GM19099 (cell line): ENCODE measurements around the gene MPZL1.

ENCODE experiments used
- POLR2A ChIP-seq: IDR thresholded peaks from 3 replicates; pipeline ENCODE4 v1.6.1; 2011; ENCODE audit warnings: low read depth; ENCODE audit not compliant: insufficient read length; ENCODE audit errors: extremely low read depth

MPZL1 gene

DNA sequence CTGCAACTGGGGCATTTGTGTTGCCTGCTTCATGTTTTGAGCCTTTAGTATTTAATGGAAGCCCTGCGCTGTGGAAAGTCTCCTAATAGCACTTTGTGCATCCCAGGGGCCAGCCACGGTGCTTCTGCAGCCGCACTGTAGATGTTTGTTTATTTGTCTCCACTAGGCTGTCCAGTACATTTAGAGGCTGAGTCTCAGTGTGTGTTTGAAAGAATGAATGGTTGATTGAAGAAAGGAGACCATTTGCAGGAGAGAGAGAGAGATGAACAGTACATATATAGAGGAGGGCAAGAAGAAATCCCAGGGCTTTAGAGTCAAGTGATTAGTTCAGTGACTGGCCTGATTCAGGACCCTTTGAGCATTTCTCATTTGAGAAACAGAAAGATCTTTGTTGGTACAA lies 33.9 kb downstream of the MPZL1 start:
- TF ChIP-seq POLR2A = no peak

DNA sequence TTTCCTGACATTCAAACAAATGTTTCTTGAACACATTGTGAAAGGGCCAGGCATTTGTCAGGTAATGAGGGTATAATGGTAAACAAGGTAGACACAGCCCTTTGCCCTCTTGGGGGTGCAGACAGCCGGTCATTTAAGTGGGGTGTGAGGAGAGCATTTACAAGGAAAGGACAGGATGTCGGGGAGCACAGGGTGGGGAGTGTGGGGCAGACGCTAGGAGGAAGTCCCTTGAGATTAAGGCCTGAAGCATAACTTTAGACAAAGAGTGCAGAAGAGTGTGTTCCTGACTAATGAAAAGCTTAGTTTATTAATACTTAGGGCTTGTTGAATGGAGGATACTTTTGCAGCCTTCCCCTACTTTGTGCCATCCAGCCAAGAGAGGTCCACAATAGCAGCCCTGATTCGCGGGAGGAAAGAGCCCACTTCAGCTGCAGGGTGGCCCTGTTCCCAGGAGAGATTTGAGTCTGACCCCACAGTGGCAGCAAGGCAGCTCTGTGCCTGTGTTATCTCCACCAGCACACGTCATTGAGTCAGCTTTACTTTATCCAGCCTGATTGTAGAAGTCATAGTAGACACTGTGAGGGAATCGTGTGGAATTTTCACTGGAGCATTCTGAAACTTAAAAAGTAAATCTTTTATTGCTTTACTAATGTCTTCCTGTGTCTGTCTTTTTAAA lies 35.1 kb downstream of the MPZL1 start:
- TF ChIP-seq POLR2A = no peak

DNA sequence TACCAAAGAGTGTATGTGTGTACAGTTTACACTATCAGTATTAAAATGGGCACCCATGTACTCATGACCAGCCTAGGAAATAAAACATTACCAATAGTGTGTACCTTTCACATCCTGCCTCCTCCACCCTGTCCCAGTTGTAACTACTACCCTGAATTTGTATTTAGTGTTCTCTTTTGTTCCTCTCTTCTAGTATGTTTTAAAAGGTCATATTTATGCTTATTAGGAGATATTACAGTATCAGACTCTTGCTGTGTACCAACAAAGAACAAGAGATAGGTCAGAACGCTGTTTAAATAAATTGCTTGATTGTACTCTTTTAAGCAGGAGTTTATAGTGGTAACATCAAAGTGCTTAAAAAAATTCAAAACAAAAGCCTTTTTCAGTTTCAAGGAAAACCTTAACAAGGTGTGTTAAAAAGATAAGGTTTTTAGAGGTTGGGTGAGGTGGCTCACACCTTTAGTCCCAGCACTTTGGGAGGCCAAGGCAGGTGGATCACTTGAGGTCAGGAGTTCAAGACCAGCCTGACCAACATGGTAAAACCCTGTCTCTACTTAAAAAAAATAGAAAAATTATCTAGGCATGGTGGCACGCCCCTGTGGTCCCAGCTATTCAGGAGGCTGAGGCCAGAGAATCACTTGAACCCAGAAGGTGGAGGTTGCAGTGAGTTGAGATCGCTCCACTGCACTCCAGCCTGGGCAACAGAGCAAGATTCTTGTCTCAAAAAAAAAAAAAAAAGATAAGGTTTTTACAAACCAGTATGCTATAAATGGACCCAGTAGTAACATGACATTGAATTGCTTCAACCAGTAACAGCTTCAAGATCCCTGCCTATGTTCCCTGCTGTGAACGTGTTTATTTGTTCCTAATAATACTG lies 35.9 kb downstream of the MPZL1 start:
- no peak for TF ChIP-seq POLR2A

DNA sequence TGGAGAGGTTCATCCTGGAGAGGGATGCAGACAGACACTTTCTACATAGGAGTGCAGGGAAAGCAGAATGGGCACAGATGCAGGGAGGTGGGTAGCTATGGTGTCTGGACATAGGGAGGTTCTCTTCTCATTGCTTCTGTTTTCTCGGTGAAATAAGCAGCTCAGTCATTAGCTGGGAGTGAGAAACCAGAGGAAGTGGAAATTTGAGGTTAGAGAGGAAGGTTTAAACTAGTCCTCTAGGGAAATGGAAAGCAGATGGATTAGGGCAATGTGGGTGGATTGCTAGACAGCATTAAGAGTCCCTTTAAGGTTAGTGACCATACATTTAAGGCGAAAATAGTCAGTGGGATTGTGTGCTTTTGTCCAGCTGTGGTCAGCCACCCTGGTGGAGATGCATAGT lies 39.6 kb downstream of the MPZL1 start:
- no peak for TF ChIP-seq POLR2A

DNA sequence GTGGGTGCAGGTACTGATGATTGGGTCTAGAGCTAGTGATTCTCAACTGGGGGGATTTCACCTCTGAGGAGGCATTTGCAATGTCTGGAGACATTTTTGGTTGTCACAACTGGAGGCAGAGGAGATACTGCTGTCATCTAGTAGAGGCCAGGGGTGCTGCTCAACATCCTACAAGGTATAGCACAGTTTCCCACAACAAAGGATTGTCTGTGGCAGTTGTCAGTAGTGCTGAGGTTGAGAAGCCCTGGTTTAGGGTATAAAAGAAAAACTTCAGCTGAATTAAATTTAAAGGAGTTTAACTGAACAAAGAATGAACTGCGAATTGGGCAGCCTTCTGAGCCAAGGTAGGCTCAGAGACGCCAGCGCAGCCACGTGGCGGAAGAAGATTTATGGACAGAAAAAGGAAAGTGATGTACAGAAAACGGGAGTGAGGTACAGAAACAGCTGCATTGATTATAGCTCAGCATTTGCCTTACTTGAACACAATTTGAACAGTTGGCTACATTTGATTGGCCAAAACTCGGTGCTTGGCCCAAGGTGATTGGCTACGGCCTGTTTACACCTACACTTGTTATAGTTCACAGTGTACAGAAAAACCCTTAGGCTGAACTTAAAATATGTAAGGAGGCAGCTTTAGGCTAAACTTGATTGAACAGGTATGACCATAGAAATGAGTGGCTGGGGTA lies 40.4 kb downstream of the MPZL1 start:
- no peak for TF ChIP-seq POLR2A

DNA sequence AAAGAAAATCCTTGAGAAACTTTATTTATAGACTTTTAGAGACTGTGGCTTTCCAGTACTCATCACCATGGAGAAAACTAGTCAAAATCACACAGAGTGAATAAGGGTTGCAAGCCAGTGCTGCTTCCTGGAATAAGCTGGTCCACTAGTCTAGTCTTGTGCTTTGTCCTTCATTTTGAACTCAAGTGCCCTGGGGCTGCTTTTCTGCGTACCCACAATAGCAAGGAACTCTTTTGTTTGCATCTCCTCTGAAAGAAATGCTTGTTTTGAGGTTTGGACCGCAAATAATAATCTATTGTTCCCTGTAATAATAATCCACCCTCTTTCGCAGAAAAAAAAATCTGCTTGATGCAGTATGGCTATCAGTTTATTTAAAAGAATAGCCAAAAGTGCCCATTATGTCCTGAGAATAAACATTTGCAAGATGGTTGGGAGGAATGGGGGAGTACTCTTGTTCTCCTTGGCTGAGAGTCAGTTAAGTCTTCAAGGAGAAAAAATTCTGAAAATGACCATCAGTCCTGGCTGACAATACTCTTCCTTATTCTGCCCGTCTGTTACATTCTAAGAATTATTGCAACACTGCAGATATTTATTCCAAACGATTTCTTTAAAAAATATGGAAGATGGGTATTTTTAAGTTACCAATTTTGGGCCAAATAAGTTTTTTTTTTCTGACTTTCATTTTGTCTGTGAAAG lies 41.9 kb downstream of the MPZL1 start:
- TF ChIP-seq POLR2A = no peak

DNA sequence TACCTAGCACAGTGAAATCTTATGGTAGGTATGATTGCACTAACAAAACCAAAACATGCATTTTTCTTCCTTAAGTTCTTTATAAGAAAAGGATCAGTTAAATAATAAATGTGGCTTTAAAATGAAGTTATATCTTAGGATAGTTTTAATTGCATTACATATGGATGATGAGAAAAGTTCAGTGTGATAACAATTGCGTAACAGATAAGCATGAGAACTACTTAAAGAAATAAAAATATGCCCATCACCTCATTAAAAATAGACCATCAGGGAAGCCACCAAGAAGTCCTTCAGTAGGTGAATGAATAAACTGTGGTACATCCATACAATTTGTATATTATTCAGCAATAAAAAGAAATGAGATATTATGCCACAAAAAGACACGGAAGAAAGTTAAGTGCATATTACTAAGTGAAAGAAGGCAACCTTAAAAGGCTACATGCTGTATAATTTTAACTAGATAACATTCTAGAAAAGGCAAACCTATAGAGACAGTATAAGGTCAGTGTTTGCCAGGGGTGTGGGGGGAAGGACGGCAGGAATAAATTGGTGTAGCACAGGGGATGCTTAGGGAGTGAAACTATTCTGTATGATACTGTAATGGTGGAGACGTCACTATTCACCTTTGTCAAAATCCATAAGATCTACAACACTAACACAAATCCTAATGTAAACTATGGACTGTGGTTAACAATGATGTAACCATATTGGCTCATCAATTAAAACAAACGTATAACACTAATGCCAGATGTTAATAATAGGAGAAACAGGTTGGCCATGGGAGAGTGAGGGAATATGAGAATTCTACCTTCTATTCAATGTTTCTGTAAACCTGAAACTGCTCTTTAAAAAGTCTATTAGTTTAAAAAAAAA lies 42.9 kb downstream of the MPZL1 start:
- TF ChIP-seq POLR2A = no peak

DNA sequence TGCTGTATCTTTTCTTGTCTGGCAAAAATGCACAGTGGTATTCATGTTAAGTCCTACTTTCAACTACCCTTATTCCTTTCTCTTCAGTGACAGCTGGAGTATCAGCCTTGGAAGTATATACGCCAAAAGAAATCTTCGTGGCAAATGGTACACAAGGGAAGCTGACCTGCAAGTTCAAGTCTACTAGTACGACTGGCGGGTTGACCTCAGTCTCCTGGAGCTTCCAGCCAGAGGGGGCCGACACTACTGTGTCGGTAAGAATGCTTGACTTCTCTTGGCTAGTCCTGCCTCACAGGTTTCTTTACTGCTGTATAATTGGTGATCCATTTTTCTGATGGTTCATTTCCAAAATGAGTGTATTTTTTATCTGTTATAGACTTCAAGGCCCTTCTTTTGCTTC lies 43.7 kb downstream of the MPZL1 start:
- TF ChIP-seq POLR2A = no peak

DNA sequence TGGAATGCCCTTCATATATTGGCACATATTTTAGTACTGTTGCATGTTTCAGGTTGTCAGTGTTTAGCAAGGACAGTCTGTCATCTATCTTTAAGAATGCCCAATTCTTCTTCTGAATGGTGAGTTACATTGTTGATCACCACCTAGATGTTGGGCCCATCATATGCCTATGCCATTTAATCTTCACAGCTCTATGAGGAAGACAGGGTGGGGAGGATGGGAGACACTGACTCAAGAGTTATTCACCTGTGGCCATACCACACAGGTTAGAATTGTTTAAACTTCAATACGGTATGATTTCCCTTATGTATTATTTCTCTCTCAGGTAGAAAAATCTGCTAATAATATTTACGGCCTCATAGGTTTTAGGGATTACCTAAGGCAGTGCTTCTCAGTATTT lies 44.8 kb downstream of the MPZL1 start:
- TF ChIP-seq POLR2A = no peak

DNA sequence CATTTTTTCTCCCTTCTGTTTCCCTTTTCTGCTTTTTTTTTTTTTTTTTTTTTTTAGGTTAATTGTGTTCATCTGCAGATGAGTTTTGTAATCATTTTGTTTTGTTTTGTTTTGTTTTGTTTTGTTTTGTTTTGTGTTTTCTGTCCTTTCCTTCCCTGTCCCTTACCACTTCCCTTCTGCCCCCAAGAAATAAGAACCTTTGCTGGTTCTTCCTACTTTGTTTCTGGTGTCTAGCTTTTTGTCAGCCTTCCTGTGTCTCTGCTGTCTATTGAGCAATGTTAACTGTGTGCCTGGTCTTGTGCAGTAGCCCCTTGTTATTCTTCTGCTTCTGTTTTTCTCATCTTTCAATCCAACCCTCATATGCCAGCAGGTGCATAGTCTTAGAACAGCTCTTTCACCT lies 46.0 kb downstream of the MPZL1 start:
- TF ChIP-seq POLR2A = no peak

DNA sequence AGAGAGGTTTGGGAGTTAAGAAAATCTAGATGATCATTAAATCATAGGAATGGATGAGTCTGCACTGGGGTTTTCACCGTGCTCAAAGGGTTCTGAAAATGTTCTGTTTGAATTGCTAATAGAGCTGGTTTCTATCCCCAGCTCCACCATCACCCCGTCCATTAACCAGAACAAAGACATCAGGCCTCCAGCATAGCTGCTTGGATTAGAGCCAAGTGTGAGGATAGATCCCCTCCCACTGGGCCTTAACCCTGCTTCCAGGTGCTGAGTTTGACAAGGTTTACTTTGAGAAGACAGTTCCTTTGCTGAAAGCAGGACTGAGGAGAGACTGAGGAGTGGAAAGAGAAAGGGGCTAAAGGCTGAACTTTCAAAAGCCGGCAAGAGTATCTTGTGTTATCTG lies 48.3 kb downstream of the MPZL1 start:
- TF ChIP-seq POLR2A = no peak

DNA sequence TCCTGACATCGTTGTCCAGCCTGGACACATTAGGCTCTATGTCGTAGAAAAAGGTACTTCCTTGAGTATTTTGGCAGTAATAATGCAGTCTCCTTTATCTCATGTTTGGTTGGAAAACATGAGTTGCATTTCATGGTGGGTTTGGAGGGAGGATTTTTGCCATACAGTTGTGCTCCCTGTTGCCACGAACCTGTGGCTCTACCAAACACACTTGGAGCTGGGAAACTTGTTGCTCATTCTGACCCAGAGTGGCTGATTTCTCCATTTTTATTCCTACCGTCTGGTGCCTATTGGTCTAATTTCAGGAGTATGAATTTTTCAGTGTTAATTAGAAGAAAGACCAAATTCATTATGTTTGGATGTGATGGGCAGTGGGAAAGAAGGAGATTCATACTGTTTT lies 50.7 kb downstream of the MPZL1 start:
- no peak for TF ChIP-seq POLR2A

DNA sequence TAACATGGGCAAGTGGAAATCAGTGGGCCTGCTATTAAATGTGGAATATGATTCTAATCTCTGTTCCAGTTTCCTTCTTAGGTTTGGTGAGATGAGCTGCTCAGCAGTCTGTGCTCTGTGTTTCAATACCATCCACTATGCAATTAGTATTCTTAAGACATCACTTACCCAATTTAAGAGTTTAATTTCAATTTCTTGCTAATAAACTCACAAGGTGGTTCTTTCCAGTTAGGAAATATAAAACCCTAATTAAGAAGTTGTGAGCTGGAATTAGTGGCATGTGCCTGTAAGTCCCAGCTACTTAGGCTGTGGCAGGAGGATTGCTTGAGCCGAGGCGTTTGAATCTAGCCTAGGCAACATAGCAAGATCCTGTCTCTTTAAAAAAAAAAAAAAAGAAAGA lies 51.7 kb downstream of the MPZL1 start:
- TF ChIP-seq POLR2A = no peak

DNA sequence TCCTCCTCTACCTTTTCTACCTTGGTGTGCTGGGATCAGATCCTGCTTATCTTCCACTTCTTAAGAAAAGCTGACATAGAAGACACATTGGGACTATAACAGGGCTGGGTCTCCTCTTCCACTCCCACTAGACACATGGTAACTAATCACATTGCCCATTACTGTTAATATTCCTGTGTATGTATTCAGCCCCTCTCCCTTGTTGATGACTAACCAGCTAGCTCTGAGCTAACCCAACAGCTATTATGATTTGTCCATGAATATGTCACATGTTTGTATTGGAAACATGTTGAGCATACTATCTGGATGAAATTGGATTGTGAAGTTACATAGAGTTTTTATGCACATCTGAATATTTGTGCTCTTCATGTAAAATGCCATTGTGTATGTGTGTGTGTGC lies 52.9 kb downstream of the MPZL1 start:
- TF ChIP-seq POLR2A = no peak
